Activated naive CD4-positive, alpha-beta T cell (primary cell): ENCODE measurements around the gene NUFIP2.
"Not testable (repeated sequence)": the region's sequence is repeated elsewhere in the genome, so short reads cannot be mapped to it uniquely, and the experiment has no call there.

ENCODE experiments used
- DNase-seq, 4 experiments: peaks; one replicate each; lab custom pipeline; 2025; lab: John Stamatoyannopoulos, UW

NUFIP2 gene

DNA sequence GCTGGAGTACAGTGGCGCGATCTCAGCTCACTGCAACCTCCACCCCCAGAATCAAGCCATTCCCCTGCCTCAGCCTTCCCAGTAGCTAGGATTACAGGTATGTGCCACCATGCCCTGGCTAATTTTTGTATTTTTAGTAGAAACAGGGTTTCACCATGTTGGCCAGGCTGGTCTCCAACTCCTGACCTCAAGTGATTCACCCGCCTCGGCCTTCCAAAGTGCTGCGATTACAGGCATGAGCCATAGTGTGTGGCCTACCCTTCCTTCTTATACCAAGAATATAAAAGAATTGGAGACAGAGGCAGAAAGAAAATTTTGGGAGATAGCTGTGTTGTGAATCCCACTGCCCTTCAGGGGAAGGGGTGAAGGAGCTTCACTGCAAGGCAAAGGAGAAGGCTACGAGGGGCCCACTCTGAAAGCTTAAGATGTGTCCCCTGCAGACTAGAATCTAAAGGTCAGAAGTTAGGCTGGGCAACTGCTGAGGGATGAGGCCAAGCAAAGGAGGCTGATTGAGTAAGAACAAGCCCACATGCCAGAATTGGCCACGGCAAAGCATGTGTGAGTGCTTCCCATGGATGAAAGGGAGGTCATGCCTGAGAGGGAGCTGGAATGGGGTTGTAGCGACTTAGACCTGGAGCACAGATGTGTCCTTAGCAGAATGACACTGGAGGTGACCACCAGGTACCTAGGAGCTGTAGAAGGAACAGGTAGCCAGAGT is 55.7 kb downstream of the NUFIP2 start:
- DNase-seq: no peak

DNA sequence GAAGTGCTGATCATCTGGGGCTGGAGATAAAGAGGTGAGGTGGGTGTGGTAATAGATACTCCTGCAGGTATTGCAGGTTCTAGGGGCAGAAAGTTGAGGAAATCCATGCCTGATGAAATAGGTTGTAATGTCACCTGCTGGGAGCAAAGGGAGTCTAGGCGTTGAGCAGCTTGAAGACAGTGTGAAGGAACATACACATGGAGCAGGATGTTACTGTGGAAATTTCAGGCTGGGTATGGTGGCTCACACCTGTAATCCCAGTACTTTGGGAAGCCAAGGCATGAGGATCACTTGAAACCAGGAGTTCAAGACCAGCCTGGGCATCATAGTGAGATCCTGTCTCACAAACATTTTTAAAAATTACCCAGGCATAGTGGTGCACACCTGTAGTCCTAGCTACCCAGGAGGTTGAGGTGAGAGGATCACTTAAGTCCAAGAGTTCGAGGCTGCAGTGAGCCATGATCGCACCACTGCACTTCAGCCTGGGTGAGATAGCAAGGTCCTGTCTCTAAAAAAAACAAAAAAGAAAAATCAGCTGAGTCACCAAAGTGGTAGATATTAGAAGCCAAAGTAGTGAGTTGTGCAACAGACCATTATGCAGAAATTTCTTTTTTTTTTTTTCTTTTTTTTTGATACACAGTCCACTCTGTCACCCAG is 56.3 kb downstream of the NUFIP2 start:
- DNase-seq: no peak

DNA sequence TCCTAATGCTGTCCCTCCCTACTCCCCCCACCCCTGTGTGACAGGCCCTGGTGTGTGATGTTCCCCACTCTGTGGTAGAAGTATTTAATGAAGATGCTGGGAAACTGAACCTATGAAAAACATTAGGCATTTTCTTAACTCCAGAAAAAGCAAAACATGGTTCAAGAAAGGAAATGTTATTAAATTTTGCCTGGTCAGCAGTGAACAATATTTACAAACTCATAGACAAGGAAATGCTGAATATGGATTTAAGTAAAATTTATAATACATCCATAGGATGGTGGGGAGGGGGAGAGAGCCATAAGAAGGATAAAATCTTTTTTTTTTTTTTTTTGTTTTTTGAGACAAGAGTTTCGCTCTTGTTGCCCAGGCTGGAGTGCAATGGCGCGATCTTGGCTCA is 58.0 kb downstream of the NUFIP2 start:
- no peak for DNase-seq

DNA sequence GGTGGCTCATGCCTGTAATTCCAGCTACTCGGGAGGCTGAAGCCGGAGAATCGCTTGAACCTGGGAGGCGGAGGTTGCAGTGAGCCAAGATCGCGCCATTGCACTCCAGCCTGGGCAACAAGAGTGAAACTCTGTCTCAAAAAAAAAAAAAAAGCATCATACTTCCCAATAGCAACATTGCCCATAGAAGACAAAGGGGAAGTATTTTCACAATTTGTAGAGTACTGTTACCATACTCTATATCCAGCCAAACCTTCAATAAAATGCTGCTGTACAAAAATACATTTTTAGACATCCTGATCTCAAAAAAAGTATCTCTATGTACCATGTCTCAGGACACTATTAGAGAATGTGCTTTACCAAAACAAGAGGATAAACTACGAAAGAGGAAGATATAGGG is 59.0 kb downstream of the NUFIP2 start:
- DNase-seq: not testable (repeated sequence)

GRCh38 chr17:29233301-29233700 is 60.6 kb downstream of the NUFIP2 start:
- DNase-seq: no peak

- no peak for DNase-seq
Observed at GRCh38 chr17:29225396-29225795, 68.6 kb downstream of the NUFIP2 start.

GRCh38 chr17:29221338-29221737 is 72.6 kb downstream of the NUFIP2 start:
- not testable (repeated sequence) for DNase-seq

- DNase-seq: peak; percentile 8 to 55 (median 49)
Observed at GRCh38 chr17:29219378-29220047, 74.4 kb downstream of the NUFIP2 start.

GRCh38 chr17:29216856-29217255 is 77.1 kb downstream of the NUFIP2 start:
- no peak for DNase-seq

- DNase-seq: no peak
Observed at GRCh38 chr17:29216181-29216580, 77.8 kb downstream of the NUFIP2 start.

- DNase-seq: no peak
Observed at GRCh38 chr17:29215717-29216116, 78.2 kb downstream of the NUFIP2 start.

DNA sequence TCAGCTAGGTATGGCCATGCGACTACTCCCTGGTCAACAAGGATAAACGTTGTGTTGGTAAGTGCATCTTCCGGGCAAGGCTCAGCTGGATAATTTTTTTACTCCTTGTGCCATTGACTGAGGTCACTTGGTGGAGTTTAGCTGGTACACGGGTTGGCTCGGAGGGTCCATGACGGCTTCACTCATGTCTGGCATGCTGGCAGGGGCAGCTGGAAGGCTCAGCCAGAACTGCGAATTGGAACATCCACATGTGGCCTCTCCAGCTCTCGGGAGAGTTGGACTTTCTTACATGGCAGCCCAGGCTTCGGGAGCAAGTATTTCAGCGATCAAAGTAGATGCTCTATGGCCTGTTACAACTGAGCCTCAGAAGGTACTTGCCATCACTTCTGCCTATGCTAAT is 78.8 kb downstream of the NUFIP2 start:
- no peak for DNase-seq

GRCh38 chr17:29214215-29215146 is 79.5 kb downstream of the NUFIP2 start:
- DNase-seq: no peak

- DNase-seq: no peak
Observed at GRCh38 chr17:29212681-29213121, 81.2 kb downstream of the NUFIP2 start.

DNA sequence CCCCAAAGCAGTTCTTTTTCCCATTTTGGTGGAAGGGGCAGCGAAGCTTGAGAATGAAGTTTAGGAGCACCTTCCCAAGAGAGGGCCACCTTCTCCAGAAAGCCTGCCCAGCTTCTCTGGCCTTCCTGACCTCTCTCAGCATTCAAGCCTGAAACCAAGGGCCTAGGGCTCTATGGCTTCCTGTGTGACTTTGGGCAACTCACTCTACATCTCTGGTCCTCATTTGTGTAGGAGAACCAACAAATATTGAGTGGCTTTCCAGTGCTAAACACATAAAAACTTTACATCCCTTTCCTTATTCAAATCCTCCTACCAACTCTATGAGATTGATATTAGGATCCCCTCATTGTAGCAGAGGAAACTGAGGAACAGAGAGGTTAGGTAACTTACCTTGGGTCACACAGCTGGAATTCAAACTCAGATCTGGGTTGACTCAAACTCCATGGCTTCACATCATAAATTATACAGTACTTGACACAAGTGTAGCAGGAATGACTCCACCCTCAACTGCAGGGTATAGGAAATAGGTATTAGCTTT is 81.8 kb downstream of the NUFIP2 start:
- DNase-seq: no peak

DNA sequence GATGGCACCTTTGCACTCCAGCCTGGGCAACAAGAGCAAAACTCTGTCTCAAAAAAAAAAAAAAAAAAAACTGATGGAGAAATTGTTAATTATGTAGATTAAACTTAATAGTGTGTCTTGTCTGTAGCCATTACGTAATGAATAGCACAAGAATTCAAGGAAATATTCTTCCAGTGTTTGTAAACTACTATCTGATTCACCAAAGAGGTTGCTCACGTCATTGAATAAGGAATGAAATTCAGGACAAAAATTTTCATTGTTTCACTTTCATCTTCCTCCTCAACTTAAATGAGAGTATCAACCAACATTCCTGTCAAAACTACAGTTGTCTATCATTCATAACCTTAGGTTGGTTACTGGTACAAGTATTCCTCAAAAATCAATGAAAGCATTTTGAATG is 83.1 kb downstream of the NUFIP2 start:
- DNase-seq: no peak

- DNase-seq: no peak
Observed at GRCh38 chr17:29209073-29209472, 84.9 kb downstream of the NUFIP2 start.

DNA sequence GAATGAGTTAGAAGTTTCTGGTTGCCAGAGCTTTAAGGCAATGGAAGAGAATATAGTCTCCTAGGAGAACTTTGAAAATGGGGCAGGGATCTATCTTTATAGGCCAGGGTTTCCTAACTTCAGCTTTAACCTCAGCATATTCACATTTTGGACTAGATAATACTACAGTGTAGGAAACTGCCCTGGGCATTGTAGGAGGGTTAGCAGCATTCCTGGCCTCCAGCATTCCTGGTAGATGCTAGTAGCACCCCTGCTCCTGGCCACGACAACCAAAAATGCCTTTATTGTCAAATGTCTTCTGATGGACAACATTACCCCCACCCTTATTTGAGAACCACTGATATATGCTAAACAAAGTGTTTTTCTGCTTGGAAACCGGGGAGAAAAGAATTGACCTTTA is 86.0 kb downstream of the NUFIP2 start:
- no peak for DNase-seq
